ENCODE measurements around the gene DMPK.
A peak's percentile ranks its signal among the peaks of the same experiment; 100 is the strongest.

DMPK gene

GRCh38 chr19:45782162-45782691, at the start of gene DMPK:
DMPK (minus strand) TSS chr19:45782490; CDS start chr19:45782352, 138 bp downstream.
- peak; percentile 46 for ATAC-seq
- TF ChIP-seq ZNF70 (CRISPR knock-in tag; IDR thresholded peaks at IDR 0.05) (no peak), GLIS3 (CRISPR knock-in tag; IDR thresholded peaks at IDR 0.05) (peak; percentile 37; the same call in 1 of the 2 replicates)

GRCh38 chr19:45828945-45829344, 46.7 kb upstream of the DMPK start:
- no peak for ATAC-seq

GRCh38 chr19:45828523-45828922, 46.2 kb upstream of the DMPK start:
- no peak for ATAC-seq
- no peak for TF ChIP-seq TSHZ2 (CRISPR knock-in tag; IDR thresholded peaks at IDR 0.05)
- TF ChIP-seq BACH2 (CRISPR knock-in tag; IDR thresholded peaks at IDR 0.05; ENCODE audit: borderline replicate concordance) = no peak
- no peak for TF ChIP-seq ZNF70 (CRISPR knock-in tag; IDR thresholded peaks at IDR 0.05)
- TF ChIP-seq TCF4 (CRISPR knock-in tag; IDR thresholded peaks at IDR 0.05; ENCODE audit: borderline replicate concordance) = no peak
- TF ChIP-seq SNAI2 (CRISPR knock-in tag; IDR thresholded peaks at IDR 0.05) = no peak
- no peak for TF ChIP-seq POU6F1 (CRISPR knock-in tag; IDR thresholded peaks at IDR 0.05; ENCODE audit: borderline replicate concordance, low read depth)
- no peak for TF ChIP-seq CSRNP3 (CRISPR knock-in tag; IDR thresholded peaks at IDR 0.05)
- TF ChIP-seq OSR1 (CRISPR knock-in tag; IDR thresholded peaks at IDR 0.05) = no peak
- no peak for TF ChIP-seq ZFP3 (CRISPR knock-in tag; IDR thresholded peaks at IDR 0.05)
- TF ChIP-seq ESRRG (CRISPR knock-in tag; IDR thresholded peaks at IDR 0.05) = no peak
- no peak for TF ChIP-seq ZNF8 (CRISPR knock-in tag; IDR thresholded peaks at IDR 0.05)
- no peak for TF ChIP-seq CREB5 (CRISPR knock-in tag; IDR thresholded peaks at IDR 0.05; ENCODE audit: low read depth)
- no peak for TF ChIP-seq ARNTL (CRISPR knock-in tag; IDR thresholded peaks at IDR 0.05; ENCODE audit: borderline replicate concordance, low read depth)
- no peak for TF ChIP-seq RARB (CRISPR knock-in tag; IDR thresholded peaks at IDR 0.05)
- no peak for TF ChIP-seq PPARA (CRISPR knock-in tag; IDR thresholded peaks at IDR 0.05; ENCODE audit: borderline replicate concordance)
- TF ChIP-seq ZFP30 (CRISPR knock-in tag; IDR thresholded peaks at IDR 0.05) = no peak
- no peak for TF ChIP-seq ZC3H10 (CRISPR knock-in tag; IDR thresholded peaks at IDR 0.05)
- no peak for TF ChIP-seq CSDC2 (CRISPR knock-in tag; IDR thresholded peaks at IDR 0.05)
- TF ChIP-seq ISL1 (CRISPR knock-in tag; IDR thresholded peaks at IDR 0.05) = no peak
- no peak for TF ChIP-seq PATZ1 (CRISPR knock-in tag; IDR thresholded peaks at IDR 0.05; ENCODE audit: borderline replicate concordance)

More at GRCh38 chr19:45828945-45829344, 46.7 kb upstream of the DMPK start:
- TF ChIP-seq ZC3H10 (CRISPR knock-in tag; IDR thresholded peaks at IDR 0.05) = no peak
